Panc1 (cell line): Measurements from ENCODE around the gene G6PC3.

ENCODE experiments used
- CTCF ChIP-seq: fragments of 450-650 bp; IDR thresholded peaks from 2 replicates; pipeline ENCODE4 v1.5.1; 2017; ENCODE audit warnings: mild to moderate bottlenecking
- POLR2AphosphoS5 ChIP-seq: IDR thresholded peaks from 2 replicates; pipeline ENCODE4 v1.6.1; 2012; ENCODE audit warnings: mild to moderate bottlenecking, low read depth, low read length, moderate library complexity

- TF ChIP-seq CTCF, result no peak
- TF ChIP-seq POLR2AphosphoS5, result no peak
These were observed 42.8 kb downstream of the G6PC3 start for GRCh38 chr17:44113382-44113781.
